ENCODE data around the gene STYK1. TPM values are rescaled to one million over a fixed set of nuclear protein-coding genes. Genes with fewer than 3 reads are reported as not detected.

STYK1 gene
- total and polyA plus RNA-seq, 9 of the 15 experiments (the other 6 are each of a cell fraction or from before 2014, with no cell fraction given): 0.31 to 1.8 (median 0.64) TPM

GRCh38 chr12:10689146-10689545 is 15.3 kb upstream of the STYK1 start:
- H3K27ac ChIP-seq (ENCODE audit: extremely low read depth, low read depth, low read length): no peak overlapping the region
- no peaks in the 10 kb centered on the region for H3K36me3 ChIP-seq (ENCODE audit: control insufficient read depth, insufficient read depth, low read length)
- BruUV-seq (replicated peaks): no TSS peak
- whole genome bisulfite sequencing (ENCODE audit: insufficient coverage, low coverage, missing lambda C conversion rate): 28% methylated on average over 2 of the region's 2 CpGs
- H3K27me3 ChIP-seq (ENCODE audit: control insufficient read depth in 2 of 2, insufficient read depth in 2 of 2, low read length in 2 of 2): no peaks in the 10 kb centered on the region
- H2AFZ ChIP-seq (ENCODE audit: low read depth, low read length): no peak overlapping the region
- intact Hi-C loops (cut with micrococcal nuclease): no loop called here
- H3K9ac ChIP-seq (ENCODE audit: insufficient read depth in 1 of 2, low read depth in 2 of 2, low read length in 2 of 2): no peak overlapping the region
- no peak for TF ChIP-seq GTF2A2 (tag; IDR thresholded peaks at IDR 0.05)
- TF ChIP-seq PCBP2 (IDR thresholded peaks at IDR 0.05; ENCODE audit: low read depth, low read length, poor library complexity, severe bottlenecking): no peak
- no peak for TF ChIP-seq ZNF384 (IDR thresholded peaks at IDR 0.05; ENCODE audit: low read depth, low read length)
- no peak for TF ChIP-seq RFX1 (IDR thresholded peaks at IDR 0.05)
- H3K9me1 ChIP-seq (ENCODE audit: control insufficient read depth, insufficient read depth, low read length): no peaks in the 10 kb centered on the region
- POLR2A ChIA-PET: interaction anchor here (1.5 kb wide), 1 partner anchor 10 kb away, joined by 5 read pairs; no protein-coding TSS in a partner anchor
- no peak overlapping the region for H3K4me2 ChIP-seq (ENCODE audit: insufficient read depth, low read length)
- H3K9me3 ChIP-seq (replicated peaks; ENCODE audit: control insufficient read depth, insufficient read depth, low read depth, low read length): no peaks in the 10 kb centered on the region
- H3K79me2 ChIP-seq (ENCODE audit: control insufficient read depth, insufficient read depth, low read length): no peaks in the 10 kb centered on the region
- no peak for DNase-seq (ENCODE audit: extremely low read depth in 1 of 4, low spot score in 3 of 4)
- ATAC-seq: no peak
- no peak for FAIRE-seq
- no peak overlapping the region for H3K4me3 ChIP-seq
- H3K4me1 ChIP-seq (replicated peaks in 1 of 2; ENCODE audit: control insufficient read depth in 2 of 2, insufficient read depth in 2 of 2, low read length in 2 of 2): no peaks in the 10 kb centered on the region
- H4K20me1 ChIP-seq (replicated peaks; ENCODE audit: control insufficient read depth, insufficient read depth, low read length): no peaks in the 10 kb centered on the region
- in situ Hi-C loops (cut with MboI): no loop called here
- CTCF ChIA-PET (ENCODE audit: low intra/inter-chr PET ratio): no interaction called here

- Histone ChIP-seq H3K9me1 (ENCODE audit: control insufficient read depth, insufficient read depth, low read length) (no peaks in the 10 kb centered on the region), H3K9me3 (replicated peaks; ENCODE audit: control insufficient read depth, insufficient read depth, low read depth, low read length) (no peaks in the 10 kb centered on the region), H3K4me1 (replicated peaks in 1 of 2; ENCODE audit: control insufficient read depth in 2 of 2, insufficient read depth in 2 of 2, low read length in 2 of 2) (no peaks in the 10 kb centered on the region), H3K79me2 (ENCODE audit: control insufficient read depth, insufficient read depth, low read length) (no peaks in the 10 kb centered on the region), H3K36me3 (ENCODE audit: control insufficient read depth, insufficient read depth, low read length) (no peaks in the 10 kb centered on the region), H3K4me2 (ENCODE audit: insufficient read depth, low read length) (no peak overlapping the region), H3K27ac (ENCODE audit: extremely low read depth, low read depth, low read length) (no peak overlapping the region), H3K4me3 (no peak overlapping the region), H2AFZ (ENCODE audit: low read depth, low read length) (no peak overlapping the region), H4K20me1 (replicated peaks; ENCODE audit: control insufficient read depth, insufficient read depth, low read length) (no peaks in the 10 kb centered on the region), H3K9ac (ENCODE audit: insufficient read depth in 1 of 2, low read depth in 2 of 2, low read length in 2 of 2) (no peak overlapping the region), H3K27me3 (ENCODE audit: control insufficient read depth in 2 of 2, insufficient read depth in 2 of 2, low read length in 2 of 2) (no peaks in the 10 kb centered on the region)
- CTCF ChIA-PET (ENCODE audit: low intra/inter-chr PET ratio): no interaction called here
- WGBS (ENCODE audit: insufficient coverage, low coverage, missing lambda C conversion rate): 23% methylated on average over 1 of the region's 1 CpG
- ATAC-seq: no peak
- no TSS peak for BruUV-seq (replicated peaks)
- DNase-seq (ENCODE audit: extremely low read depth in 1 of 4, low spot score in 3 of 4): no peak
- in situ Hi-C loops (cut with MboI) (no loop called here), intact Hi-C loops (cut with micrococcal nuclease) (no loop called here)
- POLR2A ChIA-PET: no interaction called here
- no peak for FAIRE-seq
- TF ChIP-seq STAG1 (CRISPR knock-in tag; IDR thresholded peaks at IDR 0.05; ENCODE audit: borderline replicate concordance) (no peak), ESRRA (IDR thresholded peaks at IDR 0.05; ENCODE audit: borderline replicate concordance, low read depth) (no peak), ZNF24 (IDR thresholded peaks at IDR 0.05) (no peak), THRB (CRISPR knock-in tag; conservative IDR thresholded peaks at IDR 0.05) (no peak), BRF1 (IDR thresholded peaks at IDR 0.05; ENCODE audit: borderline replicate concordance, extremely low read depth, insufficient read length) (no peak), BRF2 (IDR thresholded peaks at IDR 0.05; ENCODE audit: borderline replicate concordance, insufficient read depth, insufficient read length) (no peak), TRIM24 (IDR thresholded peaks at IDR 0.05) (no peak), ZNF12 (CRISPR knock-in tag; IDR thresholded peaks at IDR 0.05) (no peak), CREB3 (tag; conservative IDR thresholded peaks at IDR 0.05; ENCODE audit: low read depth) (no peak), ZNF121 (CRISPR knock-in tag; conservative IDR thresholded peaks at IDR 0.05) (no peak), TRIM28 (IDR thresholded peaks at IDR 0.05) (no peak)
Measured at GRCh38 chr12:10688042-10688441, 14.2 kb upstream of the STYK1 start.

All from K562 (cell line).